Fibroblast of skin of left quadriceps (primary cell): ENCODE results near the gene FBXO33.
A peak's percentile ranks its signal among the peaks of the same experiment; 100 is the strongest.

Experiments
- DNase-seq, 2 experiments: peaks; one replicate each; pipeline ENCODE4 v3.0.0-alpha.2; 2013; ENCODE audit warnings: low read depth in 2 of 2

The FBXO33 gene

DNA sequence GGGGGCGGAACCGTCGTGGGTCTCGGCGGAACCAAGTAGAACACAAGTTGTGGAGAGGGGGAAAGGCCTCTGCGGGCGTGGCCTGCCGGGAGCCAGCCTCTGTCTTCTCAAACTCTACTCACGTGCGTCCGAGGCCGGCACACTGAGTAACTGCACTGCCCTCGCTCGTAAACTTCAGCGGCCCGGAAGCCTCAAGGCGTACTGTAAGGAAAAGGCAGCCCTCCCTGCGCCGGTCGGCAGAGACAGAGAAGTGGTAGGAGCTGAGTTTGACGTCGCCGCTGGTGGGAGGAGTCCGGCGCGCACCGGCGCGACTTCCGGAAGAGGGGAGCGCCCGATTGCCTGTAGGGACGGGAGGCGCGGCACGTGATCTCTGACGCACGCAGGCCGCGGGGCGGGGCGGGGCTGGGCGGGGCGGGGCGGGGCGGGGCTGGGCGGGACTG is at the start of gene FBXO33:
FBXO33 (minus strand) TSS at position 255 of the 440 bp plus-strand sequence. CDS start 271 bp downstream, outside the sequence.
- peak; percentile 91 to 92 for DNase-seq

DNA sequence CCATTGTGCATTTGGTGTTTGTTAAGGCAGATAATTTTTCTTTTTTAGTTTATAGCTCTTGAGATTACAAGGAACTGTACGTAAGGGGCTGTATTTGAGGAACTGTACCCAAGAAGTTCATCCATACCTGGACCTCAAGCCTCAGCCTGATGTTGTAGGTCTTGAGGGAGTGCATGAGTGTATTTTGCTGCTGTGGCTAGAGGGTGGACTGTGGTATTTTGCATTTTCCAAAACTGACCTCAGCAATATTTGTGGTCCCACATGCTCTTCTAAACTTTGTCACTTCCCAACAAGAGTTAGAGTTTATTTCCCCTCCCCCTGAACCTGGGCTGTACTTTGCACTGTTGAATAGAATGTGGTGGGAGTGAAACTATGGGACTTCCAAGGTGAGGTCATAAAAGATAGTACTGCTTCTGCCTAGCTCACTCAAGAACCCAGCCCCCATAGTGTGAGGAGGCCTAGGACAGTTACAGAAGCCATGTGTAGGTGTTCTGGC is 42.2 kb upstream of the FBXO33 start:
- DNase-seq, result no peak

GRCh38 chr14:39472078-39472477 is 39.8 kb upstream of the FBXO33 start:
- no peak for DNase-seq

- no peak for DNase-seq
These were observed 37.0 kb upstream of the FBXO33 start for GRCh38 chr14:39469094-39469710.

DNA sequence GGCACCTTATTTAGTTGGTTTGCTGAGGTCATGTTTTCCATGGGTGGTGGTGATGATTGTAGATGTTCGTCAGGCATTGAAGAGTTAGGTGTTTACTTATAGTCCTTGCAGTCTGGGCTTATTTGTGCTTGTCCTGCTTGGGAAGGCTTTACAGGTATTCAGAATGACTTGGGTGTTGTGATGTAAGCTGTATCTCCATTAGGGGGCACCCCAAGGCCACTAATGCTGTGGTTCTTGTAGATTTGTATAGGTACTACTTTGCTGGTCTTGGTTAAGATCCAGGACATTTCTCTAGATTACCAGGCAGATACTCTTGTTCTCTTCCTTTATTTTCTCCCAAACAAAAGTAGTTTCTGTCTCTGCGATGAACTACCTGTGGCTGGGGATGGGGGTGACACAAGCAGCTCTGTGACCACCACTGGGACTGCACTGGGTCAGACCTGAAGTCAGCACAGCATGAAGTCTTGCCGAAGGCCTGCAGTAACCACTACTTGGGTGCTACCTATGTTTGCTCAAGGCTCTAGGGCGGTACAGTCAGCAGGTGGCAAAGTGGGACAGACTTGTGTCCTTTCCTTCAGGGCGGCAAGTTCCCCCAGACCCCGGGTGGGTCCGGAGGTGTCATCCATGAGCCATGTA is 35.8 kb upstream of the FBXO33 start:
- peak; percentile 4 to 11 for DNase-seq

GRCh38 chr14:39459795-39460478 is 27.7 kb upstream of the FBXO33 start:
- DNase-seq, result no peak

GRCh38 chr14:39456702-39457250 is 24.5 kb upstream of the FBXO33 start:
- no peak for DNase-seq

DNA sequence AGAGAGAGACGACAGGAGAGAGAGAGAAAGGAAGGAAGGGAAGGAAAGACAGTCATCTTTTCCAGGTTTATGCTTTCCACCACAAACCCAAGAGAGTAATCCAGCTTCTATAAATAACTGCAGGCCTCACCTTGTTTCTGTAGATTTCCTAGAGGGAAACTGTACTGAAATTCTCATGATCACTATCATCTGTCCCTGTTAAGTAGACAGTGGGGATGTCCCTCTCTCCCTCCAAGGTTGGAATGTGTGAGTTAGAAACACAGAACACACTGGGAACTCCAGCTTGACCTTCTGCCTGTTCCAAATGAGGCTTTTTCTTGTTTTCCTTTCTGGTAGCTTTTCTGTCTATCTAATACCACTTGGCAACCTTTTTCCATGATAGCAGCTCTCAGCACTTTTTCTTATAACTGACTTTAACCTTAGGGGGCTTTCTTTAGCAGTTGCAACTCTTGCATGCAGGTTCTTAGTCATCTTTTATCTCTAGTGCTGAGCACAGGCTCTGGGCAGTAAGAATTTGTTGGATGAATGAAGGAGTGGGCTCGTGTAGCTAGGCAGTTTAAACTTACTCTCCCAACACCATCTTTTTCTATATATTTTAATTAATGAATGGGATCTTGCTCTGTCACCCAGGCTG is 22.8 kb upstream of the FBXO33 start:
- DNase-seq, result no peak

- no peak for DNase-seq
These were observed 20.4 kb upstream of the FBXO33 start for GRCh38 chr14:39452680-39453079.

DNA sequence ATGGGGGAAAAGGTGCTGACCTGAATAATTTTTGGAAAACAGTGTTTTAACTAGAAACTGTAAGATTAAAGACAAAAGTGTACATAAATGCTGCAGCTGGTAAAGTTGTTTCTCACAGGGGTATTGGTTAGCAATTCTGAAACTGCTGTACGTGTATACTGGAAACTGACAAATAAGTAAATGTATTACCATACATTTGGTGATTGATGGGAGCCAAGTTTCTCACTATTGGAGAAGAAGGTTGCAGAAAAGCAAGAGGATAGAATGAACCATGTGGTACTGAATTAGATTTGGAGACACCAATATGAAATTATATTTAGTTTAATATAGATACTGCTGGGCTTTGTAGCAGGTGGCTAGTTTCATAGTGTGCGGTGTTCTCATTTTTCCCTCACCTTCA is 19.6 kb upstream of the FBXO33 start:
- no peak for DNase-seq

DNA sequence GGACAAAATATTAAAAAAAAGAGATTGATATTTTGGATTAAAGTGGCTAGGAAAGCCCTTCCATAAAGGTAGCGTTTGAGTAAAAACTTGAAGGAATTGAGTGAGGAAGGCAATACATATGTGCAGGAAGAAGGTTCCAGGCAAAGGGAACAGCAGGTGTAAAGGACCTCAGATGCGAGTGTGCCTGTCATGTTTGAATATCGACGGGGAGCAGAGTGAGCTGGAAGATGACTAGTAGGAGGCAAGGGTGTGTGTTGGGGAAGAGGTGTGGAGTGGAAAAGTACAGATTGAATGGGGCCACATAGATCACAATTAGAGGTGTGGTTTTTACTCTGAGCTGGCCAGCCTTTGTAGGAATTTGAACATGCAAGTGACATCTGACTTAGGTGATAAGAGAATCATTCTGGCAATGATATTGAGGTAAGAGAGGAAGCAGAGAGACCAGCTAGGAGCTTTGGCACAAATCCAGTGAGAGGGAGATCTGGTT is 15.0 kb upstream of the FBXO33 start:
- DNase-seq, result no peak

DNA sequence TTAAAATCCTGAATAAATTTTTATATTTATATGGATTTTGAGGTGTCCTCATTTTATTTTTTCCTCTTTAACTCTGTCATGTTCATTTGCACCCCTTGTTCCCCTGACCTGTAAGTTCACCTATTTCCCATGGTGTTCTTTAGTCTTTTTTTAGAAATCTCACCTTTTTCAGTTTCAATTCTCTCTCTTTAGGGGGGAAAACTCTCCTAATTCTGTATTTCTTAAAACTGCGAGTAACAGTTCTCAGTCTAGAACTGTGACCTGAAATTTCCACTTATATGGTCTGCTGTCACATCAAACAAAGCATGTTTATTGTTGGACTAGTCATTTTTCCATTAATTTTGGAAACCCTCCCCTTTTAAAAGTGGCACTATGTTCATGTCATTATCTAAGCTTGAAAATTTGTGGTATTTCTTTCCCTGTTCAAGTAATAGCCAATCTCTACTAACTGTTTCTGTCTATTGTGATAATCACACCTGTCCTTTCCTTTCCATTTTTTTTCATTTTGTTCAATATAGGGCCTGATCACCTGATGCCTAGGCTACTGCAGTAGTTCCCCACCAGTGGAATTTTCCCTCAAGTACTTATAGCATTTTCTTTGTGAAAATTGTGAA is 14.0 kb upstream of the FBXO33 start:
- DNase-seq, result no peak

DNA sequence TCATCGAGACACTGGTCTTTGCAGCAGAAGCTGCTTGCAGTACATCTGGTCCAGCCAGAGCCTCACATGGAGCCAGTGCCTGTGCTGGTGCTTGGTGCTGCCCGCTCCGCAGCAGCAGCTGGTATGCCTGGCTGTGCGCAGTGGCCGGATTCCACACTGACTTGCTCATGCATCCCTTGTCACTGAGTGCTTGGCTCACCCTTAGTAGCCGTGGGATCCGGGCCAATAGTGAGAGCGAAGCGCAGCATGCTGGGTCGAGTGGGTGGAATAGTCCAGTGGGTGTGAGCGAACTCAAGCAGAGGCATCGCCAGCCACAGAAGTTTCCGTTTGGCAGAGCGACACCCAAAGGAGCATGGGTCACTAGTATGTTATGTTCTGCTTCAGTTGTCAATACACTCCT is 10.1 kb upstream of the FBXO33 start:
- no peak for DNase-seq

DNA sequence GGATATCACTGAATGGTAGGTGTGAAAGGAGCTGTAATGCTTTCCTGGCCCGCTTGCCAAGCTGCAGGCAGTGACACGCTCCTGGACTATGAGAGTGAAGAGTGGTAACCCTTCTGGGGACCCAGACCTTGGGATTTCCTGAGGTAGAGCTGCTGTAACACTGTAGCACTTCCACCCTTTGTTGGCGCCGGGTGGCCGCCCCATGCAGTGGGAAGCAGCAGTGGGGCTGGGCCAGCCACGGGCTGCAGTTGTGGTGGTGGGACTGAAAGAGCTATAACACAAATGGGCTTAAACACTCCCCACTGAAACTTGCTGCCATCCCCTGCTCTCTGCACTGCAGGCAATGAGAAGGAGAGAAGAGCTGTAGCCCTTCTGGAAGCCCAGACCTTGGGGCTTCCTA is 9.6 kb upstream of the FBXO33 start:
- DNase-seq, result no peak

DNA sequence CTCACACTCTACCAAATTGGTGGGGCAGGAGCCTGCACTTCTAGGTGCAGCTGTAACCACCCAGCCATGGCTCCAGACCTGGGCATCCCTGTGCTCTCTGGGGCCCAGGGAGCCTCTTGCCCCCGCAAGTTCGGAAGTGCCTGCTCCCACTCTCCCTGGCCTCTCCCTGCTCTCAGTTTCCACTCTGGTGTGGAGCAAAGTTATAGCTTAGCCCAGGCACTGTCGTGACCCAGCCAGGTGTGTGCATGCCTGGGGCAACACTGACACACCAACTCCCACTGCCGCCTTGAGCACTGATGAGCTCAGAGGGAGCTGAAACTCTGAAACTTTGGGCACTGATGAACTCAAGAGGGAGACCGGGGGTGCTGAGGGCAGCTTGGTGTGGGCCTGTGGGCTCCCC is 8.7 kb upstream of the FBXO33 start:
- DNase-seq, result no peak

DNA sequence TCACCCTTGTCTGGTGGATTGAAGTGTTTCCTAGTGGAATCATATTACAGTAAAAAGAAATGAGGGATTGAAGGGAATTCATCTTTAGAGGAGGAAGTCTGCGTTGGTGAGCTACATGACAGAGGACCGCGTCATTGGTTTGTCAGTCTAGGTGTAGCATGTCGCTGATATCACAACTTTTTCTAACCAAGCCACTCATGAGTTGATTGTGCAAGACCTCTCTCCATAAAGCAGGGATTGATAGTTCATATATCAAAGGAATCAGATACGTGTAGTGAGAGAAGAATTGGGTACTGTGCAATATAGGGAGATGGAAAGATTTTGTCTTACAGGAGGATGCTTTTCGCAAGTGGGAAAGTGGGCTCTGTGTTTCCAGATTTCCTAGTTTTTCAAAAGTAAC is 3.0 kb upstream of the FBXO33 start:
- DNase-seq, result no peak

- DNase-seq, result no peak
These were observed 2.2 kb upstream of the FBXO33 start for GRCh38 chr14:39434401-39434800.

- no peak for DNase-seq
These were observed 1.2 kb upstream of the FBXO33 start for GRCh38 chr14:39433452-39433813.

- DNase-seq, result no peak
These were observed 602 bp upstream of the FBXO33 start for GRCh38 chr14:39432619-39433451.

- DNase-seq, result no peak
These were observed 636 bp downstream of the FBXO33 start for GRCh38 chr14:39431416-39432178.
